ENCODE data around the gene SLIT3. TPM values are rescaled to one million over a fixed set of nuclear protein-coding genes. Genes with fewer than 3 reads are reported as not detected.
A peak's percentile ranks its signal among the peaks of the same experiment; 100 is the strongest.

Gene SLIT3
- polyA plus RNA-seq, 1 of the 3 experiments (the other 2 are of a cell fraction), result 119 TPM

GRCh38 chr5:169050146-169050571 is 250.8 kb downstream of the SLIT3 start (continued):
- no peak for TF ChIP-seq USF1 (IDR thresholded peaks at IDR 0.05; ENCODE audit: borderline replicate concordance, low read depth)
- TF ChIP-seq RFX5 (IDR thresholded peaks at IDR 0.05; ENCODE audit: low read length), result no peak
- no peak for TF ChIP-seq REST (IDR thresholded peaks at IDR 0.05; ENCODE audit: low read depth, low read length)
- TF ChIP-seq FOXM1 (IDR thresholded peaks at IDR 0.05; ENCODE audit: low read depth), result peak; percentile 37; the same call in 1 of the 2 replicates

GRCh38 chr5:169049712-169050111 is 251.2 kb downstream of the SLIT3 start:
- Histone ChIP-seq H3K9me3 (no peaks in the 10 kb centered on the region), H3K27me3 (ENCODE audit: insufficient read depth) (no peaks in the 10 kb centered on the region), H4K20me1 (ENCODE audit: insufficient read depth) (no peaks in the 10 kb centered on the region), H3K36me3 (replicated peaks in 1 of 2; ENCODE audit: control insufficient read depth in 1 of 2, insufficient read depth in 2 of 2, low read length in 1 of 2) (peaks cover 0 to 2% of the 10 kb centered on the region in 2 experiments), H2AFZ (ENCODE audit: low read depth) (no peak overlapping the region), H3K27ac (ENCODE audit: low read depth in 2 of 2, low read length in 1 of 2) (peak overlapping the region; percentile 47 to 69), H3K4me1 (ENCODE audit: control insufficient read depth in 1 of 2, insufficient read depth in 2 of 2, low read depth in 1 of 2, low read length in 1 of 2) (peaks cover 42 to 55% of the 10 kb centered on the region in 2 experiments), H3K9ac (peak overlapping the region; percentile 9; the same call in 1 of the 2 replicates), H3K4me3 (ENCODE audit: low read depth in 2 of 2, low read length in 1 of 2) (no peak overlapping the region), H3K9me2 (no peaks in the 10 kb centered on the region), H3K79me2 (ENCODE audit: insufficient read depth) (peaks cover 4% of the 10 kb centered on the region; the same call in 1 of the 2 replicates), H3K4me2 (peak overlapping the region; percentile 38), H3F3A (replicated peaks; ENCODE audit: insufficient read depth) (peaks cover 21% of the 10 kb centered on the region)
- DNase-seq, result no peak
- WGBS (ENCODE audit: low lambda C conversion rate), result 73% methylated on average over 2 of the region's 2 CpGs
- ChIA-PET CTCF (no interaction called here), POLR2A (no interaction called here)
- TF ChIP-seq RFX5 (IDR thresholded peaks at IDR 0.05; ENCODE audit: low read length) (no peak), FOSL2 (IDR thresholded peaks at IDR 0.05; ENCODE audit: borderline replicate concordance, low read depth) (no peak), RAD21 (IDR thresholded peaks at IDR 0.05; ENCODE audit: low read length) (no peak), TAF1 (IDR thresholded peaks at IDR 0.05; ENCODE audit: borderline replicate concordance, low read depth, low read length) (no peak)

- 81% methylated on average over 14 of the region's 14 CpGs for WGBS (ENCODE audit: low lambda C conversion rate)
- peak overlapping the region in 1 of 2 experiments; percentile 69; a peak in 2 of 4 replicates for H3K27ac ChIP-seq (ENCODE audit: low read depth in 2 of 2, low read length in 1 of 2)
- H3K9me2 ChIP-seq, result no peaks in the 10 kb centered on the region
- DNase-seq, result no peak
- H3K36me3 ChIP-seq (replicated peaks in 1 of 2; ENCODE audit: control insufficient read depth in 1 of 2, insufficient read depth in 2 of 2, low read length in 1 of 2), result peaks cover 0 to 6% of the 10 kb centered on the region in 2 experiments
- no peaks in the 10 kb centered on the region for H3K9me3 ChIP-seq
- H3K79me2 ChIP-seq (ENCODE audit: insufficient read depth), result peaks cover 4% of the 10 kb centered on the region; the same call in 1 of the 2 replicates
- H3F3A ChIP-seq (replicated peaks; ENCODE audit: insufficient read depth), result peaks cover 18% of the 10 kb centered on the region
- H3K4me1 ChIP-seq (ENCODE audit: control insufficient read depth in 1 of 2, insufficient read depth in 2 of 2, low read depth in 1 of 2, low read length in 1 of 2), result peaks cover 42 to 55% of the 10 kb centered on the region in 2 experiments
- ChIA-PET CTCF (interaction anchor here (1.0 to 1.5 kb wide), 4 partner anchors 13 to 101 kb away, joined by 3 to 4 read pairs (median 3); no protein-coding TSS in a partner anchor), POLR2A (no interaction called here)
- peak overlapping the region; percentile 30 for H3K4me2 ChIP-seq
- H2AFZ ChIP-seq (ENCODE audit: low read depth), result no peak overlapping the region
- no peak overlapping the region for H3K4me3 ChIP-seq (ENCODE audit: low read depth in 2 of 2, low read length in 1 of 2)
- H4K20me1 ChIP-seq (ENCODE audit: insufficient read depth), result no peaks in the 10 kb centered on the region
- no peaks in the 10 kb centered on the region for H3K27me3 ChIP-seq (ENCODE audit: insufficient read depth)
- no peak overlapping the region; the same call in 1 of the 2 replicates for H3K9ac ChIP-seq
- TF ChIP-seq RAD21 (IDR thresholded peaks at IDR 0.05; ENCODE audit: low read length) (no peak), GABPA (IDR thresholded peaks at IDR 0.05; ENCODE audit: low read depth) (no peak), MEF2A (IDR thresholded peaks at IDR 0.05; ENCODE audit: borderline replicate concordance, low read depth) (no peak), CTCF (IDR thresholded peaks at IDR 0.05) (no peak), PBX3 (IDR thresholded peaks at IDR 0.05) (no peak), MAX (IDR thresholded peaks at IDR 0.05; ENCODE audit: low read depth) (no peak), FOXM1 (IDR thresholded peaks at IDR 0.05; ENCODE audit: low read depth) (no peak), EZH2phosphoT487 (IDR thresholded peaks at IDR 0.05; ENCODE audit: borderline replicate concordance, low read depth) (no peak), ELF1 (IDR thresholded peaks at IDR 0.05) (no peak), MXI1 (IDR thresholded peaks at IDR 0.05; ENCODE audit: low read depth, low read length) (no peak)
Measured at GRCh38 chr5:169048181-169049125, 252.5 kb downstream of the SLIT3 start.

All from SK-N-SH (cell line).